Measurements from ENCODE around the gene FOCAD.

DNA sequence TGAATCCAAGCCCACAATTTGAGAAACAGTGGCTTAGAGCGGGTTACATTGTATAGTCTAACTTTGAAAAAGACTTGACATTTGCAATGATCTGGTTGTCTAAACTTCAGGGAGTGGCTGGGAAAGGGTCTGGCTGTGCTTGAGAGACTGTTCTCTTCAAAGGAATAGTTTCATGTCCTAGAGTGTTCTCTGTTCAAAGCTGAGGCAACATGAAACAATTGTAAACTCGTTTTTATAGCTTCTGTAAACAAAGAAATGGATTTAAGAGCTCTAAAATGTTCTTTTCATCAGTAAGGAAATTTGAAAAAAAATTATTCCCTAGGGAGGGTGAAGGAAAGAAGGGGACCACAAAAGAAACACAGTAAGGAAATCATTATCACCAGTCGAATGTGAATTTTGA is 41.6 kb downstream of the FOCAD start:
- TF ChIP-seq, protein P1, sequence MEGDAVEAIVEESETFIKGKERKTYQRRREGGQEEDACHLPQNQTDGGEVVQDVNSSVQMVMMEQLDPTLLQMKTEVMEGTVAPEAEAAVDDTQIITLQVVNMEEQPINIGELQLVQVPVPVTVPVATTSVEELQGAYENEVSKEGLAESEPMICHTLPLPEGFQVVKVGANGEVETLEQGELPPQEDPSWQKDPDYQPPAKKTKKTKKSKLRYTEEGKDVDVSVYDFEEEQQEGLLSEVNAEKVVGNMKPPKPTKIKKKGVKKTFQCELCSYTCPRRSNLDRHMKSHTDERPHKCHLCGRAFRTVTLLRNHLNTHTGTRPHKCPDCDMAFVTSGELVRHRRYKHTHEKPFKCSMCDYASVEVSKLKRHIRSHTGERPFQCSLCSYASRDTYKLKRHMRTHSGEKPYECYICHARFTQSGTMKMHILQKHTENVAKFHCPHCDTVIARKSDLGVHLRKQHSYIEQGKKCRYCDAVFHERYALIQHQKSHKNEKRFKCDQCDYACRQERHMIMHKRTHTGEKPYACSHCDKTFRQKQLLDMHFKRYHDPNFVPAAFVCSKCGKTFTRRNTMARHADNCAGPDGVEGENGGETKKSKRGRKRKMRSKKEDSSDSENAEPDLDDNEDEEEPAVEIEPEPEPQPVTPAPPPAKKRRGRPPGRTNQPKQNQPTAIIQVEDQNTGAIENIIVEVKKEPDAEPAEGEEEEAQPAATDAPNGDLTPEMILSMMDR (IDR thresholded peaks at IDR 0.05; ENCODE audit: low read length) = no peak
- no peak for TF ChIP-seq EZH2 (IDR thresholded peaks at IDR 0.05; ENCODE audit: borderline replicate concordance, low read length)
